Motor neuron (in vitro differentiated cells): ENCODE results near the gene OLFM2. TPM values are rescaled to one million over a fixed set of nuclear protein-coding genes. Genes with fewer than 3 reads are reported as not detected.
A peak's percentile ranks its signal among the peaks of the same experiment; 100 is the strongest.

Experiments used
- ATAC-seq, 8 experiments: fragments of 200-7000 bp; cut with Tn5 transposase; replicated peaks in 6 of 8; 2 replicates each; pipeline ENCODE4 v1.8.0; 2021; ENCODE audit warnings: mild to moderate bottlenecking in 8 of 8, moderate library complexity in 8 of 8
- H3K27ac ChIP-seq, 2 donors: fragments of 250-450 bp; sonication (Bioruptor Pico); 2 replicates each; pipeline ENCODE4 v1.9.0; 2021; ENCODE audit warnings: antibody characterized with exemption in 2 of 2, mild to moderate bottlenecking in 2 of 2, moderate library complexity in 1 of 2
- H3K4me1 ChIP-seq, 2 donors: fragments of 250-450 bp; sonication (Bioruptor Pico); replicated peaks in 1 of 2; 2 replicates each; pipeline ENCODE4 v1.6.1; 2021; ENCODE audit warnings: antibody characterized with exemption in 2 of 2, mild to moderate bottlenecking in 2 of 2, moderate library complexity in 1 of 2
- H3K4me3 ChIP-seq, 5 donors: fragments of 250-450 bp; sonication (Bioruptor Pico); 2 replicates each; pipeline ENCODE4 v1.9.0; 2021; ENCODE audit warnings: antibody characterized with exemption in 5 of 5, mild to moderate bottlenecking in 5 of 5, moderate library complexity in 4 of 5
- WGBS, 10 experiments: fragments of 450-650 bp; shearing (Covaris generic); methylation state at CpG; one replicate each; pipeline ENCODE4 v1.0.0; 2022; 5-methylcytosine and 5-hydroxymethylcytosine counted together
- in situ Hi-C, 9 experiments: fragments of 400-800 bp; cut with MboI; loops; one replicate each; pipeline ENCODE4 v1.15.0; 2021; ENCODE audit warnings: low sequenced_read_pairs in 9 of 9, low pct_unique_long_range_greater_than_20kb in 2 of 9; ENCODE audit not compliant: unreplicated experiment in 9 of 9
- total RNA-seq, 8 experiments: library from RNA; unstranded; fragments of 300-600 nt; gene quantifications; 2 replicates each; pipeline versions ENCODE4 v1.2.3 to v1.2.4, GENCODE V29; 2022

OLFM2 gene
- total RNA-seq, result 10 to 100 TPM in 6 of 8 experiments, 1 to 10 TPM in 2; 2.1 to 53.1 (median 32.9) TPM

- Histone ChIP-seq H3K27ac (peak within 1 kb of the TSS in 1 of 2 donors; percentile 5), H3K4me3 (peak within 1 kb of the TSS; percentile 57 to 94 (median 68)), H3K4me1 (peaks cover 10 to 17% of the 10 kb centered on the region in 2 donors)
- in situ Hi-C loops, result loop anchor here in 6 of 9 experiments (10.0 to 25.0 kb wide), 5 partner anchors 88 to 451 kb away; partner anchors contain the start of genes S1PR2 (in 3 of the 6), ICAM1 (in 1 of the 6), MRPL4 (in 1 of the 6) and TYK2 (in 1 of the 6)
- peak in 6 of 8 experiments; percentile 44 to 81 (median 74) for ATAC-seq
- WGBS, 10 experiments, result no CpG with 5 or more reads among the region's 62 CpGs
Measured at GRCh38 chr19:9936326-9937000, at the start of gene OLFM2. Gene OLFM2 (minus strand): TSS chr19:9936515. CDS start chr19:9936366, 149 bp downstream.

- no peak for ATAC-seq
- 17 to 95% (median 70%) methylated on average over 1 to 8 of the region's 8 CpGs; no CpG with 5 or more reads in 2 of the 10 experiments for WGBS, 10 experiments
- no peak overlapping the region for H3K27ac ChIP-seq
- no peak overlapping the region for H3K4me3 ChIP-seq
- in situ Hi-C loops, result no loop called here
- peaks cover under 1 to 6% of the 10 kb centered on the region in 2 donors for H3K4me1 ChIP-seq
Measured at GRCh38 chr19:9981406-9982260, 45.3 kb upstream of the OLFM2 start.

- no peak for ATAC-seq
- H3K27ac ChIP-seq, result no peak overlapping the region
- H3K4me1 ChIP-seq, result no peaks in the 10 kb centered on the region
- in situ Hi-C loops, result no loop called here
- 57 to 85% (median 71%) methylated on average over 4 to 6 of the region's 6 CpGs for whole genome bisulfite sequencing, 10 experiments
- no peak overlapping the region for H3K4me3 ChIP-seq
Measured at GRCh38 chr19:9972103-9972502, 35.8 kb upstream of the OLFM2 start.

GRCh38 chr19:9971166-9971897, 35.0 kb upstream of the OLFM2 start:
- no peak overlapping the region for H3K4me3 ChIP-seq
- in situ Hi-C loops, result no loop called here

GRCh38 chr19:9970481-9970880, 34.2 kb upstream of the OLFM2 start:
- no peak overlapping the region for H3K27ac ChIP-seq
- ATAC-seq, result no peak
- H3K4me3 ChIP-seq, result no peak overlapping the region
- no CpG with 5 or more reads among the region's 8 CpGs for WGBS, 10 experiments
- no peaks in the 10 kb centered on the region for H3K4me1 ChIP-seq
- in situ Hi-C loops, result no loop called here

More at GRCh38 chr19:9971166-9971897, 35.0 kb upstream of the OLFM2 start:
- no peak overlapping the region for H3K27ac ChIP-seq
- no peaks in the 10 kb centered on the region for H3K4me1 ChIP-seq
- no peak for ATAC-seq
- 44 to 90% (median 71%) methylated on average over 1 to 12 of the region's 15 CpGs for WGBS, 10 experiments

GRCh38 chr19:9969688-9969975, 33.3 kb upstream of the OLFM2 start:
- Histone ChIP-seq H3K27ac (no peak overlapping the region), H3K4me1 (no peaks in the 10 kb centered on the region), H3K4me3 (no peak overlapping the region)
- ATAC-seq, result no peak
- no CpG with 5 or more reads among the region's 2 CpGs for WGBS, 10 experiments
- in situ Hi-C loops, result no loop called here

GRCh38 chr19:9968820-9969687, 32.7 kb upstream of the OLFM2 start:
- no peak overlapping the region for H3K4me3 ChIP-seq
- no peak for ATAC-seq
- 46 to 100% (median 71%) methylated on average over 1 to 3 of the region's 8 CpGs; no CpG with 5 or more reads in 4 of the 10 experiments for WGBS, 10 experiments
- no peak overlapping the region for H3K27ac ChIP-seq
- H3K4me1 ChIP-seq, result no peaks in the 10 kb centered on the region
- in situ Hi-C loops, result no loop called here

- 20% methylated on average over 1 of the region's 4 CpGs; no CpG with 5 or more reads in 9 of the 10 experiments for WGBS, 10 experiments
- in situ Hi-C loops, result no loop called here
- H3K4me1 ChIP-seq, result no peaks in the 10 kb centered on the region
- H3K4me3 ChIP-seq, result no peak overlapping the region
- H3K27ac ChIP-seq, result no peak overlapping the region
- ATAC-seq, result no peak
Measured at GRCh38 chr19:9967326-9967725, 31.0 kb upstream of the OLFM2 start.

GRCh38 chr19:9966448-9966847, 30.1 kb upstream of the OLFM2 start:
- 0% methylated on average over 1 of the region's 29 CpGs; no CpG with 5 or more reads in 9 of the 10 experiments for WGBS, 10 experiments
- no peak for ATAC-seq
- in situ Hi-C loops, result no loop called here
- Histone ChIP-seq H3K4me1 (no peaks in the 10 kb centered on the region), H3K27ac (no peak overlapping the region), H3K4me3 (no peak overlapping the region)

- no peaks in the 10 kb centered on the region for H3K4me1 ChIP-seq
- no peak overlapping the region for H3K27ac ChIP-seq
- H3K4me3 ChIP-seq, result no peak overlapping the region
- ATAC-seq, result no peak
- in situ Hi-C loops, result no loop called here
- WGBS, 10 experiments, result 58 to 100% (median 87%) methylated on average over 2 to 9 of the region's 14 CpGs; no CpG with 5 or more reads in 5 of the 10 experiments
Measured at GRCh38 chr19:9966024-9966423, 29.7 kb upstream of the OLFM2 start.

- no peak overlapping the region for H3K27ac ChIP-seq
- H3K4me3 ChIP-seq, result no peak overlapping the region
- no peak for ATAC-seq
- in situ Hi-C loops, result no loop called here
- 0 to 73% (median 57%) methylated on average over 1 to 3 of the region's 7 CpGs; no CpG with 5 or more reads in 5 of the 10 experiments for WGBS, 10 experiments
- H3K4me1 ChIP-seq, result no peaks in the 10 kb centered on the region
Measured at GRCh38 chr19:9962623-9963290, 26.4 kb upstream of the OLFM2 start.

GRCh38 chr19:9961103-9961502, 24.8 kb upstream of the OLFM2 start:
- ATAC-seq, result no peak
- Histone ChIP-seq H3K4me1 (no peaks in the 10 kb centered on the region), H3K27ac (no peak overlapping the region), H3K4me3 (no peak overlapping the region)
- WGBS, 10 experiments, result 0 to 100% (median 81%) methylated on average over 1 to 4 of the region's 4 CpGs; no CpG with 5 or more reads in 1 of the 10 experiments
- in situ Hi-C loops, result no loop called here
